K562 (cell line): Measurements from ENCODE around the gene KSR2.

Source experiments
- BRD4 ChIP-seq: fragments of 200-600 bp; sonication (generic); IDR thresholded peaks from 2 replicates; pipeline ENCODE4 v1.6.1; 2017; ENCODE audit warnings: inconsistent platforms
- CTCF ChIP-seq, 3 experiments: IDR thresholded peaks in 2 of 3; conservative IDR thresholded peaks in 1 of 3; 2 replicates each; pipeline ENCODE4 v1.5.1; 2011 to 2012; ENCODE audit warnings: low read length in 3 of 3, mild to moderate bottlenecking in 3 of 3, control low read depth in 2 of 3, improper control_type of control experiment in 1 of 3, inconsistent platforms in 1 of 3, low read depth in 1 of 3, mixed read lengths in 1 of 3, moderate library complexity in 1 of 3; ENCODE audit not compliant: insufficient read depth in 2 of 3
- MEF2A ChIP-seq: IDR thresholded peaks from 2 replicates; pipeline ENCODE4 v1.6.1; 2011; ENCODE audit warnings: low read depth, mild to moderate bottlenecking, low read length, moderate library complexity; ENCODE audit not compliant: control insufficient read depth
- RBFOX2 ChIP-seq: fragments of 200-400 bp; formaldehyde crosslinking; IDR thresholded peaks from 2 replicates; pipeline ENCODE4 v1.6.1; 2017; ENCODE audit warnings: low read depth, mild to moderate bottlenecking, low read length, moderate library complexity

- TF ChIP-seq BRD4 (no peak), RBFOX2 (no peak), CTCF (IDR thresholded peaks at IDR 0.05 in 2 of 3, conservative IDR thresholded peaks at IDR 0.05 in 1 of 3; ENCODE audit: insufficient read depth in 2 of 3, low read depth in 1 of 3, low read length in 3 of 3) (no peak), MEF2A (no peak)
These were observed 199.9 kb downstream of the KSR2 start for GRCh38 chr12:117768860-117769259.
